SK-N-SH treated with all-trans-retinoic acid at 6 μM for 48 hours (cell line): ENCODE results near the gene DIMT1.

Source experiments
- ATAC-seq: fragments of 200-7000 bp; cut with Tn5 transposase; 3 replicates; pipeline ENCODE4 v1.9.1; 2020; ENCODE audit warnings: mild to moderate bottlenecking, moderate library complexity
- ARNTL ChIP-seq: fragments of 450-650 bp; formaldehyde crosslinking; IDR thresholded peaks from 2 replicates; pipeline ENCODE4 v1.5.0; 2020; ENCODE audit warnings: low read depth, mild to moderate bottlenecking, moderate library complexity, borderline replicate concordance
- BACH2 ChIP-seq: fragments of 250-450 bp; sonication (Bioruptor Pico); IDR thresholded peaks from 2 replicates; pipeline ENCODE4 v1.9.0; 2021; ENCODE audit warnings: mild to moderate bottlenecking, borderline replicate concordance
- CSDC2 ChIP-seq: fragments of 250-450 bp; sonication (Bioruptor Pico); IDR thresholded peaks from 2 replicates; pipeline ENCODE4 v1.5.0; 2020; ENCODE audit warnings: mild to moderate bottlenecking, moderate library complexity
- ESRRG ChIP-seq: fragments of 250-450 bp; sonication (Bioruptor Pico); IDR thresholded peaks from 2 replicates; pipeline ENCODE4 v1.6.1; 2021; ENCODE audit warnings: mild to moderate bottlenecking
- GLIS3 ChIP-seq: fragments of 250-450 bp; sonication (Bioruptor Pico); IDR thresholded peaks from 2 replicates; pipeline ENCODE4 v1.5.0; 2020; ENCODE audit warnings: mild to moderate bottlenecking, moderate library complexity
- ISL1 ChIP-seq: fragments of 250-450 bp; sonication (Bioruptor Pico); IDR thresholded peaks from 2 replicates; pipeline ENCODE4 v2.1.2; 2022; ENCODE audit warnings: mild to moderate bottlenecking, moderate library complexity
- OSR1 ChIP-seq: fragments of 250-450 bp; sonication (Bioruptor Pico); IDR thresholded peaks from 2 replicates; pipeline ENCODE4 v1.8.0; 2022; ENCODE audit warnings: moderate library complexity, mild to moderate bottlenecking, inconsistent platforms
- PPARA ChIP-seq: fragments of 250-450 bp; sonication (Bioruptor Pico); IDR thresholded peaks from 2 replicates; pipeline ENCODE4 v1.5.0; 2020; ENCODE audit warnings: mild to moderate bottlenecking, borderline replicate concordance
- RARB ChIP-seq: fragments of 250-450 bp; sonication (Bioruptor Pico); IDR thresholded peaks from 2 replicates; pipeline ENCODE4 v1.8.0; 2021; ENCODE audit warnings: mild to moderate bottlenecking, moderate library complexity
- TCF4 ChIP-seq: fragments of 250-450 bp; sonication (Bioruptor Pico); IDR thresholded peaks from 2 replicates; pipeline ENCODE4 v1.8.0; 2021; ENCODE audit warnings: mild to moderate bottlenecking, moderate library complexity, borderline replicate concordance
- TOX ChIP-seq: fragments of 250-450 bp; sonication (Bioruptor Pico); IDR thresholded peaks from 2 replicates; pipeline ENCODE4 v1.8.0; 2021; ENCODE audit warnings: mild to moderate bottlenecking, moderate library complexity, borderline replicate concordance
- ZC3H10 ChIP-seq: fragments of 250-450 bp; sonication (Bioruptor Pico); IDR thresholded peaks from 2 replicates; pipeline ENCODE4 v1.5.1; 2021; ENCODE audit warnings: mild to moderate bottlenecking, moderate library complexity
- ZFP3 ChIP-seq: fragments of 250-450 bp; sonication (Bioruptor Pico); IDR thresholded peaks from 2 replicates; pipeline ENCODE4 v1.5.0; 2020; ENCODE audit warnings: mild to moderate bottlenecking, moderate library complexity
- ZFP30 ChIP-seq: fragments of 450-650 bp; formaldehyde crosslinking; IDR thresholded peaks from 2 replicates; pipeline ENCODE4 v1.5.0; 2022; ENCODE audit warnings: mild to moderate bottlenecking, moderate library complexity
- ZNF565 ChIP-seq: fragments of 450-650 bp; formaldehyde crosslinking; conservative IDR thresholded peaks from 2 replicates; pipeline ENCODE4 v1.5.0; 2020; ENCODE audit warnings: low read depth, mild to moderate bottlenecking, moderate library complexity
- ZNF70 ChIP-seq: fragments of 450-650 bp; formaldehyde crosslinking; IDR thresholded peaks from 2 replicates; pipeline ENCODE4 v1.5.0; 2020; ENCODE audit warnings: mild to moderate bottlenecking, moderate library complexity
- ZNF8 ChIP-seq: fragments of 450-650 bp; formaldehyde crosslinking; IDR thresholded peaks from 2 replicates; pipeline ENCODE4 v1.5.0; 2020; ENCODE audit warnings: mild to moderate bottlenecking, moderate library complexity
- TF ChIP-seq, protein P1 (sequence below): fragments of 250-450 bp; sonication (Bioruptor Pico); IDR thresholded peaks from 2 replicates; pipeline ENCODE4 v1.5.0; 2020; ENCODE audit warnings: mild to moderate bottlenecking, moderate library complexity
- TF ChIP-seq, protein P2 (sequence below): fragments of 250-450 bp; sonication (Bioruptor Pico); IDR thresholded peaks from 2 replicates; pipeline ENCODE4 v1.8.0; 2021; ENCODE audit warnings: low read depth, mild to moderate bottlenecking, moderate library complexity, borderline replicate concordance
- TF ChIP-seq, protein P3 (sequence below): fragments of 250-450 bp; sonication (Bioruptor Pico); IDR thresholded peaks from 2 replicates; pipeline ENCODE4 v1.5.1; 2021; ENCODE audit warnings: mild to moderate bottlenecking, moderate library complexity

DIMT1 gene

DNA sequence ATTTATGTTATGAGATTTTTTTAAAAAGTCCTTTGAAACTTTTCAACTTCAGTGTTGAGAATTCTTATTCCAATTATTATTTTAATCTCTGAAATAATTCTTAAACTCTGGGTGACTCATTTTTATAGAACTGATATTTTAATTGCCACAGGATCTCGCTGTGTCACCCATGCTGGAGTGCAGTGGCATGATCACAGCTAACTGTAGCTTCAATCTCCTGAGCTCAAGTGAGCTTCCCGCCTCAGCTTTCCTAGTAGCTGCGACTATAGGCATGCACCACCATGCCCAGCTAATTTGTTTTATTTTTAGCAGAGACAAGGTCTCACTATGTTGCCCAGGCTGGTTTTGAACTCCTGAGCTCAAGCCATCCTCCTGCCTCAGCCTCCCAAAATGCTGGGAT is 41.0 kb downstream of the DIMT1 start (continued):
- TF ChIP-seq, protein P1, sequence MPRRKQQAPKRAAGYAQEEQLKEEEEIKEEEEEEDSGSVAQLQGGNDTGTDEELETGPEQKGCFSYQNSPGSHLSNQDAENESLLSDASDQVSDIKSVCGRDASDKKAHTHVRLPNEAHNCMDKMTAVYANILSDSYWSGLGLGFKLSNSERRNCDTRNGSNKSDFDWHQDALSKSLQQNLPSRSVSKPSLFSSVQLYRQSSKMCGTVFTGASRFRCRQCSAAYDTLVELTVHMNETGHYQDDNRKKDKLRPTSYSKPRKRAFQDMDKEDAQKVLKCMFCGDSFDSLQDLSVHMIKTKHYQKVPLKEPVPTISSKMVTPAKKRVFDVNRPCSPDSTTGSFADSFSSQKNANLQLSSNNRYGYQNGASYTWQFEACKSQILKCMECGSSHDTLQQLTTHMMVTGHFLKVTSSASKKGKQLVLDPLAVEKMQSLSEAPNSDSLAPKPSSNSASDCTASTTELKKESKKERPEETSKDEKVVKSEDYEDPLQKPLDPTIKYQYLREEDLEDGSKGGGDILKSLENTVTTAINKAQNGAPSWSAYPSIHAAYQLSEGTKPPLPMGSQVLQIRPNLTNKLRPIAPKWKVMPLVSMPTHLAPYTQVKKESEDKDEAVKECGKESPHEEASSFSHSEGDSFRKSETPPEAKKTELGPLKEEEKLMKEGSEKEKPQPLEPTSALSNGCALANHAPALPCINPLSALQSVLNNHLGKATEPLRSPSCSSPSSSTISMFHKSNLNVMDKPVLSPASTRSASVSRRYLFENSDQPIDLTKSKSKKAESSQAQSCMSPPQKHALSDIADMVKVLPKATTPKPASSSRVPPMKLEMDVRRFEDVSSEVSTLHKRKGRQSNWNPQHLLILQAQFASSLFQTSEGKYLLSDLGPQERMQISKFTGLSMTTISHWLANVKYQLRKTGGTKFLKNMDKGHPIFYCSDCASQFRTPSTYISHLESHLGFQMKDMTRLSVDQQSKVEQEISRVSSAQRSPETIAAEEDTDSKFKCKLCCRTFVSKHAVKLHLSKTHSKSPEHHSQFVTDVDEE (CRISPR knock-in tag), result no peak
- TF ChIP-seq ARNTL (CRISPR knock-in tag), result no peak
- no peak for TF ChIP-seq ESRRG (CRISPR knock-in tag)
- TF ChIP-seq ZNF565, result no peak
- TF ChIP-seq CSDC2, result no peak

DNA sequence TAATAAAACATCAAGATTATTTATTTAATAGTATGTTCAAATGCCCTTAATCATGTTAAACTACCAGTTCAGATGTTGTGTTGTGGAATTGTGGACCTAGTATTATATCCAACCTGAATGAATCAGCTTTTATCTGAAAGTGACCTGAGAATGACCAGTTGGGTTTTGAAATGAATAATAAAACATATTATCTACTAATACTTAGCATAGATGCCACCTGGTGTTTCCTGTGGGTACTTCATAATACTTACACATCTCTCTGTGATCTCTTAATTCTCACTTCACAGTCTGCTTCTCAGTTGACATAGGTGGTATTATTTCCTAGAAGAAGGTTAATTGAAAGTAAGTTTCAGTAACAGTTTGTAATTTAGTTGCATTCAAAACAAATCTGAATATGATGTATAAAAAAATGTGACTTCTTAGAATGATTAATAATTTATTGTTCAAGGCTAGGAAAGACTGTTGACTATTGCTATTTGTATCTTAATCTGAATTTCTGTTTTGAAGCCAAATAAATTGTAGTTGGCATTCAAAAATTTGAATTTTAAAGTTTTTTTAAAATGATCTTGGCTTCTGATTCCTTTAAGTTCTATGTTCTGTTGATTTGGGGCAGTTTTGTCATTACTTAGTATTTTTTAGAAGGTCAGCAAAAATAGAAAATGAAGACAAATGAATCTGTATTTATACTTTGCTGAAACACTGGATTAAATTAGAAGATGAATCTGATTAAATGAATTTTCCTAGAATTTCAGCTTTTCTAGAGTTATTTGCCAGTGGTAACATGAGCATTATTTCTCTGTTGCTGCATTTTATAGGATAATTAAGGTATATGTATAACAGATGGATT is 49.5 kb downstream of the DIMT1 start:
- ATAC-seq, result peak; percentile 87
- TF ChIP-seq GLIS3 (CRISPR knock-in tag) (no peak), TCF4 (CRISPR knock-in tag) (no peak), ISL1 (no peak), ZNF8 (CRISPR knock-in tag) (no peak), ZFP3 (no peak), OSR1 (no peak), ZFP30 (CRISPR knock-in tag) (no peak), ZNF565 (no peak), ZC3H10 (CRISPR knock-in tag) (no peak)
- TF ChIP-seq, protein P1 (CRISPR knock-in tag), result no peak
- TF ChIP-seq, protein P2, sequence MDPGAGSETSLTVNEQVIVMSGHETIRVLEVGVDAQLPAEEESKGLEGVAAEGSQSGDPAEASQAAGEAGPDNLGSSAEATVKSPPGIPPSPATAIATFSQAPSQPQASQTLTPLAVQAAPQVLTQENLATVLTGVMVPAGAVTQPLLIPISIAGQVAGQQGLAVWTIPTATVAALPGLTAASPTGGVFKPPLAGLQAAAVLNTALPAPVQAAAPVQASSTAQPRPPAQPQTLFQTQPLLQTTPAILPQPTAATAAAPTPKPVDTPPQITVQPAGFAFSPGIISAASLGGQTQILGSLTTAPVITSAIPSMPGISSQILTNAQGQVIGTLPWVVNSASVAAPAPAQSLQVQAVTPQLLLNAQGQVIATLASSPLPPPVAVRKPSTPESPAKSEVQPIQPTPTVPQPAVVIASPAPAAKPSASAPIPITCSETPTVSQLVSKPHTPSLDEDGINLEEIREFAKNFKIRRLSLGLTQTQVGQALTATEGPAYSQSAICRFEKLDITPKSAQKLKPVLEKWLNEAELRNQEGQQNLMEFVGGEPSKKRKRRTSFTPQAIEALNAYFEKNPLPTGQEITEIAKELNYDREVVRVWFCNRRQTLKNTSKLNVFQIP (CRISPR knock-in tag), result no peak
- TF ChIP-seq, all 23 proteins: peak for 0

DNA sequence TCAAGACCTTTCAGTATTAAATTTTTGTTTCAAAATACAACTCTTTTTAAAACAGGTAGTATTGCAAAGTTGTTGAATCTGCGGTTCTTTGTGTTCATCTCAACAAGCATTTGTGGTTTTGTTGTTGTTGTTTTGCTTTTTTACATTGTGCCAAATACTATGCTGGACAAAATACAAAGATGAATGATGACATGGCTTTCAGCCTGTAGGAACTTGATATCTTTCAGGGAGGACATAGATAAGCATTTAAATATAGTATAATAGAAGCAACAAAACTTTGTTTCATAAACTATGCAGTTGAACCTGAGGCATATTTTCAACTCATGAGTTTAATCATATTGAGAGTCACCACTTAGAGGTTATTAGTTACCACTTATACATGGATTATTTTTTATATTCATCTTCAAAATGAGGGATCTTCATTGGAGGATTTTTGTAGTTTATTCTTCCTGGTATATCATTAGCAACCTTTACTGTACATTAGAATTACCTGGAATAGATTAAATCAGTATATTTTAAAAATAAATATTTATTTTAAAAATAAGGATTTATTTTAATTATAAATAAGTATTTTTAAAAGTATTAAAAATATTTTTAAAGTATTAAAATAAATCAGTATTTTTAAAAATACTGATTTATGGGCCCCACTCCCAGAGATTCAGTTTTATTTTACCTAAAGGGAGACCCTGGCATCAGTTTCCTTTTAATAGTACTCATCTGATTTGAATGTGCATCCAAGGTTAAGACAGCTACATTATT is 54.8 kb downstream of the DIMT1 start:
- no peak for ATAC-seq
- no peak for TF ChIP-seq RARB (CRISPR knock-in tag)

DNA sequence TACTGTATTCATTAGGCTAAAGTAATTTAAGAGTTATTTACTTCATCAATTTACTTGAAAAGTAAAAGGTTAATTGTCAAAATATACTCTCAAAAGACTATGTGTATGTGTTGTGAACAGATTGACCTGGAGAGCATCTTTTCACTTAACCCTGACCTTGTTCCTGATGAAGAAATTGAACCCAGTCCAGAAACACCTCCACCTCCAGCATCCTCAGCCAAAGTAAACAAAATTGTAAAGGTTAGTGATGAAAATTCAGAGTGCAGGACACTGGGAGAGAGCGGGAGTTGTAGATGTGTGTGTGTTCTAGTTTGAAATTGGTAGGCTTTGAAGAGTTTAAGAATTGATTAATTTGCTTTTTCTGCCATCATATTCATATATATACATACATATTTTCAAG is 55.8 kb downstream of the DIMT1 start:
- ATAC-seq, result no peak
- TF ChIP-seq ZFP30 (CRISPR knock-in tag) (no peak), ARNTL (CRISPR knock-in tag) (no peak), TOX (CRISPR knock-in tag) (no peak), RARB (CRISPR knock-in tag) (no peak), TCF4 (CRISPR knock-in tag) (no peak), ZNF565 (no peak), PPARA (CRISPR knock-in tag) (no peak), ZNF70 (CRISPR knock-in tag) (no peak), GLIS3 (CRISPR knock-in tag) (no peak), BACH2 (CRISPR knock-in tag) (no peak), CSDC2 (no peak), ZFP3 (no peak), OSR1 (no peak), ZC3H10 (CRISPR knock-in tag) (no peak)
- TF ChIP-seq, protein P1 (CRISPR knock-in tag), result no peak
- TF ChIP-seq, protein P3, sequence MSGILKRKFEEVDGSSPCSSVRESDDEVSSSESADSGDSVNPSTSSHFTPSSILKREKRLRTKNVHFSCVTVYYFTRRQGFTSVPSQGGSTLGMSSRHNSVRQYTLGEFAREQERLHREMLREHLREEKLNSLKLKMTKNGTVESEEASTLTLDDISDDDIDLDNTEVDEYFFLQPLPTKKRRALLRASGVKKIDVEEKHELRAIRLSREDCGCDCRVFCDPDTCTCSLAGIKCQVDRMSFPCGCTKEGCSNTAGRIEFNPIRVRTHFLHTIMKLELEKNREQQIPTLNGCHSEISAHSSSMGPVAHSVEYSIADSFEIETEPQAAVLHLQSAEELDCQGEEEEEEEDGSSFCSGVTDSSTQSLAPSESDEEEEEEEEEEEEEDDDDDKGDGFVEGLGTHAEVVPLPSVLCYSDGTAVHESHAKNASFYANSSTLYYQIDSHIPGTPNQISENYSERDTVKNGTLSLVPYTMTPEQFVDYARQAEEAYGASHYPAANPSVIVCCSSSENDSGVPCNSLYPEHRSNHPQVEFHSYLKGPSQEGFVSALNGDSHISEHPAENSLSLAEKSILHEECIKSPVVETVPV (CRISPR knock-in tag), result no peak
